HG02610 (cell line): ENCODE results near the gene BLCAP.
"Not testable (repeated sequence)": the region's sequence is repeated elsewhere in the genome, so short reads cannot be mapped to it uniquely, and the experiment has no call there.

ENCODE experiments used
- ATAC-seq: cut with Tn5 transposase; IDR thresholded peaks from one replicate; pipeline ENCODE4 v1.9.1; 2021; ENCODE audit warnings: mild to moderate bottlenecking, moderate library complexity; ENCODE audit not compliant: unreplicated experiment

BLCAP gene

GRCh38 chr20:37490663-37491350 lies 36.9 kb downstream of the BLCAP start:
- ATAC-seq, result no peak

GRCh38 chr20:37486209-37486608 lies 41.5 kb downstream of the BLCAP start:
- ATAC-seq, result not testable (repeated sequence)

GRCh38 chr20:37484331-37484730 lies 43.3 kb downstream of the BLCAP start:
- ATAC-seq, result no peak

GRCh38 chr20:37481610-37482009 lies 46.1 kb downstream of the BLCAP start:
- ATAC-seq, result no peak

- ATAC-seq, result no peak
Measured at GRCh38 chr20:37480919-37481318, 46.8 kb downstream of the BLCAP start.

- no peak for ATAC-seq
Measured at GRCh38 chr20:37479925-37480691, 47.6 kb downstream of the BLCAP start.

- ATAC-seq, result no peak
Measured at GRCh38 chr20:37479266-37479665, 48.4 kb downstream of the BLCAP start.

GRCh38 chr20:37477041-37477440 lies 50.6 kb downstream of the BLCAP start:
- no peak for ATAC-seq

GRCh38 chr20:37475252-37475651 lies 52.4 kb downstream of the BLCAP start:
- no peak for ATAC-seq

- ATAC-seq, result no peak
Measured at GRCh38 chr20:37474386-37474785, 53.3 kb downstream of the BLCAP start.

GRCh38 chr20:37473249-37474000 lies 54.3 kb downstream of the BLCAP start:
- ATAC-seq, result no peak

- not testable (repeated sequence) for ATAC-seq
Measured at GRCh38 chr20:37472435-37472834, 55.2 kb downstream of the BLCAP start.

GRCh38 chr20:37471741-37472235 lies 55.9 kb downstream of the BLCAP start:
- ATAC-seq, result no peak

- ATAC-seq, result not testable (repeated sequence)
Measured at GRCh38 chr20:37470190-37470589, 57.5 kb downstream of the BLCAP start.

- no peak for ATAC-seq
Measured at GRCh38 chr20:37469531-37469930, 58.1 kb downstream of the BLCAP start.

- no peak for ATAC-seq
Measured at GRCh38 chr20:37468886-37469285, 58.8 kb downstream of the BLCAP start.
